ENCODE results near the gene TRMT61B. TPM values are rescaled to one million over a fixed set of nuclear protein-coding genes. Genes with fewer than 3 reads are reported as not detected.

The TRMT61B gene
- total RNA-seq, 1 donor from 2014 or later = 10.1 TPM

- Mint-ChIP-seq H3K4me1 (ENCODE audit: low read depth) (peaks cover 42% of the 10 kb centered on the region), H3K36me3 (ENCODE audit: low read depth) (peaks cover 40% of the 10 kb centered on the region), H3K4me3 (ENCODE audit: unreplicated experiment) (no peak overlapping the region), H3K27ac (ENCODE audit: unreplicated experiment) (peak overlapping the region; percentile 81), H3K27me3 (ENCODE audit: low read depth) (no peaks in the 10 kb centered on the region), H3K9me3 (ENCODE audit: low read depth) (no peaks in the 10 kb centered on the region)
- no peak for TF ChIP-seq CTCF (IDR thresholded peaks at IDR 0.05)
- DNase-seq (ENCODE audit: low spot score) = no peak
Measured at GRCh38 chr2:28802975-28803429, 67.1 kb downstream of the TRMT61B start.

- DNase-seq (ENCODE audit: low spot score) = no peak
- no peak for TF ChIP-seq CTCF (IDR thresholded peaks at IDR 0.05)
- no peak overlapping the region for H3K4me3 Mint-ChIP-seq (ENCODE audit: unreplicated experiment)
- H3K27ac Mint-ChIP-seq (ENCODE audit: unreplicated experiment) = peak overlapping the region; percentile 41
- peaks cover 46% of the 10 kb centered on the region for H3K36me3 Mint-ChIP-seq (ENCODE audit: low read depth)
- H3K27me3 Mint-ChIP-seq (ENCODE audit: low read depth) = no peaks in the 10 kb centered on the region
- peaks cover 52% of the 10 kb centered on the region for H3K4me1 Mint-ChIP-seq (ENCODE audit: low read depth)
- H3K9me3 Mint-ChIP-seq (ENCODE audit: low read depth) = peaks cover 9% of the 10 kb centered on the region
Measured at GRCh38 chr2:28801726-28802125, 68.4 kb downstream of the TRMT61B start.

Other genes starting within 250 kb of the TRMT61B start
- 440 to 474 TPM (median 447 TPM) in 3 replicates for gene PPP1CB, start 118.5 kb downstream of the TRMT61B start, total RNA-seq
- 1.6 to 3.4 TPM (median 1.6 TPM) in 3 replicates for gene SPDYA, start 59.5 kb downstream of the TRMT61B start, total RNA-seq
- gene WDR43, start 24.4 kb upstream of the TRMT61B start, total RNA-seq = 37.6 to 44.0 TPM (median 39.3 TPM) in 3 replicates
- 0.07 to 0.72 TPM (median 0.49 TPM) in 3 replicates for gene TOGARAM2, start 111.0 kb upstream of the TRMT61B start, total RNA-seq
- gene PCARE, start 204.2 kb upstream of the TRMT61B start, total RNA-seq = not detected in 3 replicates
- 27.7 to 35.6 TPM (median 30.1 TPM) in 3 replicates for gene CLIP4, start 245.1 kb upstream of the TRMT61B start, total RNA-seq